GM19324 (cell line): ENCODE measurements around the gene M1AP.

Experiments
- ATAC-seq: cut with Tn5 transposase; IDR thresholded peaks from one replicate; pipeline ENCODE4 v1.9.1; 2021; ENCODE audit warnings: mild to moderate bottlenecking, moderate library complexity; ENCODE audit not compliant: unreplicated experiment, low FRiP score

Gene M1AP

DNA sequence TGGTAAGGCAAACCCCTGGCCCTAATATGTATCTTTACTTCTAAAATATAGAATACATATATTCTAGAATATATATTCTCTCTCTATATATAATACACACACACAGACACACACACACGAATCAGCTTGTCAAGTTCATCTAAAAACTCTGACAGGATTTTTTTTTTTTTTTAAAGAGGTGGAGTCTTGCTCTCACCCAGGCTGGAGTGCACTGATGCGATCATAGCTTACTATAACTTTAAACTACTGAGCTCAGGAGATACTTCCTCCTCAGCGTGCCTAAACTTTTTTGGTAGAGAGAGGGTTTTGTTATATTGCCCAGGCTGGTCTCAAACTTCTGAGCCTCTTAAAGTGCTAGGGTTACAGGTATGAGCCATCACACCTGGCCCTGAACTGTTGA is 48.5 kb downstream of the M1AP start:
- ATAC-seq, result no peak

DNA sequence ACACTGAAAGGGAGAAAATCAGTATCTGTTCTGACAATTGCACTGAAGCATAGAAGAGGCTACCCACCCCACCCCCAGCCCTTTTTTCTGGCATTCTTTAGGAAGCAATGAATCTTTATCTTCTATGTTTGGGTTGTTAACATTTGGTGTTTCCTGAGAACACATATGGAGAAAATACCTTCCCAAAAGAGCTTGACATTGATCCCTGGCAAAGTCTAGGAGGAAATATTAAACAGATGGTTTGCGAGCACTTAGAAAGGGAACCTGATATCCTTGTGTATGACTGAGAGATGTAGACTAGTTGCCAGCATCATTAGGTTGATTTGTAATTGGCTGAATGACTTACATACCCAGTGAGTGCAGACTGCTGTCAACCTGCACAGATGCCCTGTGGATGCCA is 50.7 kb downstream of the M1AP start:
- no peak for ATAC-seq

DNA sequence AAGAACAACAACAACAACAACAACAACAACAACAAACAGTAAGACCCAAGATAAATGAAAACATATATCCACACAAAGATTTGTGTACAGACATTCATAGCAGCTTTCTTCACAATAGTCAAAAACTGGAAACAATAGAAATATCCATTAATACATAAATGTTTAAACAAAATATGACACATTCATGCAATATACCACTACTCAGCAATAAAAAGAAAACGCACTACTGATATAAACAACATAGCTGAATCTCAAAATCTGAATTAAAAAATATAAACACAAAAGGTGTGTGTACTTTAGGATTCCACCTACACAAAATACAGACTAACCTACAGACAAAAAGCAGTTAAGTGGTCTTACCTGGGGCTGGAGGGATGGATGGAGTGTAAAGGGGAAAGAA is 51.5 kb downstream of the M1AP start:
- no peak for ATAC-seq

- ATAC-seq, result no peak
Measured at GRCh38 chr2:74593826-74594772, 54.0 kb downstream of the M1AP start.

DNA sequence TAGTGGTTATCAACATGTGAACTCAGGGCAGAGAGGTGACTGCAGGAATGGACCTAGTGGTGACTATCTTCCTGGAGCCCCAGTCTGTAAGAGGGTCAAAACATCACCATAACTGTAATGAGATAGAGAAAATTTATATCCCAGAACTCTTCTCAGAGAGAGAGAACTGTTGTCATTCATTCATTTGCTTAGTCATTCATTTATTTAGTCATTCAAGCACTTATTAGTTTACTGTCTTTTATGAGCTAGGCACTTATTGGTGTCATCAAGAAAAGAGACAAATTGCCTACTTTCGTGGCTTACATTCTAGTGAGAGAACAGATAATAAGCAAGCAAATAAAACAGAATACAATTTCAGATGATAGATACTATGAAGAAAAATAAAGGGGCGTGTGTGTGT is 59.5 kb downstream of the M1AP start:
- no peak for ATAC-seq

DNA sequence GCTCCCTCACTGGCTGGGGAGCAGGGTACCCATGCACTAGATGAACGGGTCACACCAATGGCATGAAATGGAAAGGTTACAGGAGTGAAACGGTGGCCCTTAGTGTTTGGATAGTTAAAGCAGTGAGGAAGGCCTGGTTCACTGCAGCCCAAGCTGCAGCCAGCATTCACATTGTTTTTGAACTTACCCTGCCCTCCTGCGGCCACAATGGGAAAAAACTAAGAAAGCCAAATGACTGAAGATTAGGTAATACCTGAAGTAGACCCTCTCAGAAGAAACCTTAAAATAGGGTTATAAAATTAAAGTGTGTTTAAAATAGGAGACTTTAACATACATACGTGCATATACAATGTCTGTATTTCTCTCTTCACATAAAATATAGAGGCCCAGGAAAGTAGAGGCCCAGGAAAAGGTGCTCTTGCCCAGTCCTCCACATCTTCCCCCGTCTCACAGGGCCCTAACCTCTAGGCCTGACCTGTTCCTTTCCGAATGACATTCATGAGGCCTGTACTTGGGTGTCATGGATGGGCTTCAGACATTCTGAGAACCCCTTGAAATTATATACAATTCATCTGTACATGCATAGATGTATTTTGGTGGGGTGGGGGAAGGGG is 60.4 kb downstream of the M1AP start:
- ATAC-seq, result peak; percentile 74

GRCh38 chr2:74585406-74586185 is 62.5 kb downstream of the M1AP start:
- ATAC-seq, result no peak

GRCh38 chr2:74584088-74584645 is 64.0 kb downstream of the M1AP start:
- ATAC-seq, result no peak

GRCh38 chr2:74583504-74583903 is 64.6 kb downstream of the M1AP start:
- ATAC-seq, result no peak

DNA sequence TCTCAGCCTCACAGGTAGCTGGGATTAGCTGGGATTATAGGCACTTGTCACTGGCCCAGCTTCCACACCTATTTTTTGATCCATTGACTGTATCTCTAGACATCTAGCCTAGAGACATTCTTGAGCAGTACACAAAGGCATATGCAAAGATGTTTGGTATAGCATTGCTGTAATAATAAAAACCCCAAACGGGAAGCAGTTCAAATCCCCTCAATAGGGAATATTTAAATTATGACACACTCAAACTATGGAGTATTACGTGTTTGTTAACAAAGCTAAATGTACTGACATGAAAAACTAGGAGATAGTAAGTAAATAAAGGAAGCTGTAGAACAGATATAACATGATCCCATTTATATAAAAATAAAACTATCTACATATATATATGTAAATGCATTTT is 65.9 kb downstream of the M1AP start:
- ATAC-seq, result no peak

GRCh38 chr2:74581463-74581862 is 66.7 kb downstream of the M1AP start:
- ATAC-seq, result no peak

DNA sequence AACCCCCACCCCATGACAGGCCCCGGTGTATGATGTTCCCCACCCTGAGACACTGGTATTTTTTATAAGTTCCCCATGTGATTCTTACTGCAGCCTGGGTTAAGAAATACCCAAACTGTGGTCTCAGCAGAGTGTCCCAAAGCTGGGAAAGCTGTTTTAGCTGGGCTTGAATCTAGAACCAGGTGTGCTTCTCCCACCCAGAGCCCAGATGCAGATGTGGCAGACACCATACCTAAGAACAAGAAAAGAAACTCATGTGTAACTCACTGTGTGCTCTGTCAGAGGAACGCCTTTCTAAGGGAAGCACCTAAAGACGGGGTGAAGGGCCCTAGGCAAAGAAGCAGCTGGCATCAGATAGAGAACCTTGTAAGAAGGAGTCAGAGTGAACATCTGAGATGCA is 69.7 kb downstream of the M1AP start:
- ATAC-seq, result no peak

GRCh38 chr2:74577448-74577847 is 70.7 kb downstream of the M1AP start:
- no peak for ATAC-seq

DNA sequence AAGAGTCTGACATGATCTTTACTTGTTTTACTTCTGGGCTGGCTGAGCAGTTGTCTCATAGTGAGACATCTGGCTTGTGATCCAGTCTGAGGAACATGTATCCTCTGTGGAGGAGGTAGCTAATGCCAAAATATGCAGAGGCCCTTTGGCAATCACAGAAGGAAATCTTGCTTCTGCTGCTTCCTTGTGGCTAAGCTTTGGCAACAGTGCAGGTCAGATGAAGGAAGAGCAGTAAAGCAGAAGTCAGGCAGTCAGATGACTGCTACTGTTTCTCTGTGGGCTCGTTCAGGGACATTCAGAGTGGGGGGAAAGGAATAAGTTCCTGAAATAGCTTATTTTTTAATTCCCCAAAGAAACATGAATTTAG is 71.3 kb downstream of the M1AP start:
- ATAC-seq, result no peak

DNA sequence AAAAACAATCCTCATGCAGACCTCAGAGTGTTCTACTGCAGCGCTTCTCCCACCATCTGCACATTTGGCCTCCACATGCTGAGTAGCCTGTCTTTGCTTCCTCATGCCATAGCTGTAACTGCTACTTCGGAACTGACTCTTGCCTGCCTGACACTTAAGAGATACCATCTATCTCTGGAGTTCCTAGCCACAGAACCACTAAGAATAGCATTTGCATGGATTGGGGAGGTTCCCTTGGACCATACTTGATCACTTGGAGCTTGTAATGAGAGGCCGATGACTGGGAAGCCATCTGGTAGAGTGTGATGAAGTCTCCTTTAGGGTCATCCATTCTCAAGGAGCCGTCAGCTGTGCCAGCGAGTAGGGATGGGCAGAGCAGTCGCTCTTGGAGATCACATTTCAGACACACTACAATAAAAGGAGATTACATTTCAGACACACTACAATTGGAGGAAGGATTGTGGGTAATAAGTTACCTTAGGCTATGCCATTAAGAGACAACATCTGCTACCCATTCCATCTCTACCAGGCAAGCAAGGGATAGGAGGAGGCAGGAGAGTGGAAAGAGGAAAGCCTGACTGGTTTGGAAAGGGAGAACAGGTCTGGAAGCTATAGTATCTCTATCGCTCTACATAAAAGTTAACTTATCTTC is 71.8 kb downstream of the M1AP start:
- ATAC-seq, result no peak

- ATAC-seq, result no peak
Measured at GRCh38 chr2:74575320-74575719, 72.8 kb downstream of the M1AP start.

DNA sequence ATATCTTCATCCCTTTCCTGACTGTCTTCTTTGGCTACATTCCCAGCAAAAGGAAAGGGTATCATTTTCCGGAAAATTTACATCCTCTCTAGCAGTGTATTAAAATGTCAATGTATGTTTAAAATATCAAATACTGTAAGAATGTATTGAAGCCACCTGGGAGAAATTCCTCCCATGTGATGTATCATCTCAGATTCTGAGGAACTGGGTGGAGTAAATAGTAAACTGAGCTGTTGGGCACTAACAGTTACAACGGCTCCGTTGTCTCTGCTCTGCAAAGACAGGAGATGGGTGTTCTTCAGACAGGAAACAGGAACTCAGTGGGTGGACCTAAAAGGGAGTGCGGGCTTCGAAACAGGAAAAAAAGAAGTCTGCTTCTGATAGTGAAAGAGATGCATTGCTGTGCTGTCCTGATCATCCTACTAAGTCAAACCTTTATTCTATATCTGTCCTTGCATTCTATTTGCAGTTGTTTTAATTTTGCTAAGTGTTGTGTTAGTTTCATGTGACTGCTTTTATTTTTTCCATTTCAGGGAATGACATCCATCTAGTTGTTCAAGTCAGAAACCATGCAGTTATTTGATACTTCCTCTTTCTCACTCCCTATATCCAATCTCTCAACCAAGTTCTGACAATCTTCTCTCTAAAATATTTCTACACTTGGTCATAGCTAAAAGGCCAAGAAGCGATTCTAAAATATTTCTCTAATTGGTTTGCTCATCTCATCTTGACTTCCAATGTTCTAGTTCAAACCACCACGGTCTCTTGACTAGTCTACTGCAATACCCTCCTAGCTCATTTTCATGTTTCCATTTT is 74.2 kb downstream of the M1AP start:
- ATAC-seq, result peak; percentile 46

GRCh38 chr2:74572178-74572925 is 75.8 kb downstream of the M1AP start:
- ATAC-seq, result no peak

GRCh38 chr2:74571058-74571457 is 77.1 kb downstream of the M1AP start:
- peak; percentile 50 for ATAC-seq
